H1 (cell line): ENCODE data around the gene NCKAP1. TPM values are rescaled to one million over a fixed set of nuclear protein-coding genes. Genes with fewer than 3 reads are reported as not detected.

Source experiments
- CTCF ChIA-PET: fragments of 300-600 bp; sonication (Branson Sonifier 250); formaldehyde crosslinking; loops from one replicate; lab custom pipeline; 2021; ENCODE audit not compliant: partially characterized antibody; lab: Charles Lee
- POLR2A ChIA-PET: fragments of 300-600 bp; sonication (Branson Sonifier 250); formaldehyde crosslinking; loops from one replicate; lab custom pipeline; 2021; ENCODE audit warnings: inconsistent platforms; ENCODE audit not compliant: partially characterized antibody; lab: Charles Lee
- DNase-seq, 2 experiments: peaks; one replicate each; pipeline versions ENCODE4 v3.0.0 to v3.0.0-alpha.2; 2010 to 2022; ENCODE audit warnings: low spot score in 2 of 2, low read depth in 1 of 2, mixed read lengths in 1 of 2
- FAIRE-seq: peaks from 2 replicates; lab custom pipeline; 2011; peaks lifted over from hg19 to GRCh38; lab: Jason Lieb, UNC
- H2AFZ ChIP-seq: 2 replicates; pipeline ENCODE4 v1.8.1; 2012; ENCODE audit warnings: low read length, inconsistent platforms
- H2AK5ac ChIP-seq: 2 replicates; pipeline ENCODE4 v1.6.1; 2013; ENCODE audit warnings: low read depth, low read length
- H2BK120ac ChIP-seq: replicated peaks from 2 replicates; pipeline ENCODE3; 2013; ENCODE audit warnings: low read depth, low read length, inconsistent platforms
- H2BK12ac ChIP-seq: 2 replicates; pipeline ENCODE4 v1.6.1; 2013; ENCODE audit warnings: low read depth, low read length
- H2BK15ac ChIP-seq: 2 replicates; pipeline ENCODE4 v1.6.1; 2013; ENCODE audit warnings: low read length
- H2BK20ac ChIP-seq: 2 replicates; pipeline ENCODE4 v1.6.1; 2013; ENCODE audit warnings: low read length
- H2BK5ac ChIP-seq: 2 replicates; pipeline ENCODE4 v1.6.1; 2013; ENCODE audit warnings: low read depth, low read length
- H3K14ac ChIP-seq: 2 replicates; pipeline ENCODE4 v1.6.1; 2013; ENCODE audit warnings: inconsistent platforms; ENCODE audit not compliant: insufficient read length
- H3K18ac ChIP-seq: 2 replicates; pipeline ENCODE4 v1.6.1; 2013; ENCODE audit warnings: low read length; ENCODE audit errors: extremely low read depth
- H3K23ac ChIP-seq: 2 replicates; pipeline ENCODE4 v1.6.1; 2013; ENCODE audit warnings: inconsistent platforms; ENCODE audit not compliant: insufficient read length
- H3K23me2 ChIP-seq: 2 replicates; pipeline ENCODE4 v1.6.1; 2013; ENCODE audit warnings: low read depth, low read length
- H3K27ac ChIP-seq: 2 replicates; pipeline ENCODE4 v1.6.1; 2011; ENCODE audit warnings: low read depth, low read length, inconsistent platforms
- H3K27me3 ChIP-seq, 4 experiments: replicated peaks in 1 of 4; 1 replicate in 1 of 4; 2 replicates in 3 of 4; pipeline versions ENCODE4 v1.6.1 to v1.8.1; 2011 to 2013; ENCODE audit warnings: low read length in 3 of 4, mild to moderate bottlenecking in 3 of 4, inconsistent platforms in 2 of 4, mixed read lengths in 2 of 4, moderate library complexity in 1 of 4; ENCODE audit not compliant: control insufficient read depth in 3 of 4, insufficient read depth in 3 of 4; ENCODE audit errors: extremely low read depth in 1 of 4
- H3K36me3 ChIP-seq, 4 experiments: 2 replicates each; pipeline versions ENCODE4 v1.6.1 to v1.8.1; 2011 to 2013; ENCODE audit warnings: mild to moderate bottlenecking in 4 of 4, low read length in 3 of 4, moderate library complexity in 2 of 4, control low read depth in 1 of 4, inconsistent platforms in 1 of 4; ENCODE audit not compliant: insufficient read depth in 4 of 4, control insufficient read depth in 2 of 4
- H3K4ac ChIP-seq: replicated peaks from 2 replicates; pipeline ENCODE3; 2013; ENCODE audit warnings: low read length, low read depth, mixed read lengths, inconsistent platforms; ENCODE audit not compliant: insufficient read length
- H3K4me1 ChIP-seq, 4 experiments: replicated peaks in 1 of 4; 1 replicate in 1 of 4; 2 replicates in 3 of 4; pipeline versions ENCODE4 v1.6.1 to v1.8.1; 2011 to 2013; ENCODE audit warnings: low read length in 3 of 4, inconsistent platforms in 2 of 4, mixed read lengths in 1 of 4; ENCODE audit not compliant: insufficient read depth in 4 of 4, control insufficient read depth in 3 of 4
- H3K4me2 ChIP-seq, 2 experiments: 2 replicates each; pipeline versions ENCODE4 v1.6.1 to v1.8.1; 2011 to 2013; ENCODE audit warnings: low read depth in 2 of 2, low read length in 2 of 2, control low read depth in 1 of 2, inconsistent platforms in 1 of 2, mild to moderate bottlenecking in 1 of 2; ENCODE audit not compliant: insufficient read depth in 1 of 2
- H3K4me3 ChIP-seq, 4 experiments: fragments of 200-600, 300-600 bp in 1 of 4; sonication (generic), shearing (Covaris generic), sonication (Bioruptor Twin) in 1 of 4; 2 replicates each; pipeline versions ENCODE4 v1.5.1 to v1.8.1; 2011 to 2016; ENCODE audit warnings: low read length in 4 of 4, low read depth in 3 of 4, control low read depth in 2 of 4, inconsistent platforms in 2 of 4, mild to moderate bottlenecking in 2 of 4, mixed read lengths in 1 of 4, moderate library complexity in 1 of 4; ENCODE audit not compliant: insufficient read depth in 2 of 4; ENCODE audit errors: extremely low read depth in 1 of 4
- H3K56ac ChIP-seq: replicated peaks from 2 replicates; pipeline ENCODE3; 2013; ENCODE audit warnings: low read depth, mild to moderate bottlenecking, mixed read lengths, low read length, inconsistent platforms; ENCODE audit not compliant: insufficient read length
- H3K79me1 ChIP-seq: 2 replicates; pipeline ENCODE4 v1.6.1; 2013; ENCODE audit warnings: low read depth, low read length, control low read depth
- H3K79me2 ChIP-seq, 2 experiments: 2 replicates each; pipeline versions ENCODE4 v1.6.1 to v1.8.1; 2012 to 2013; ENCODE audit warnings: low read length in 2 of 2, mild to moderate bottlenecking in 2 of 2, inconsistent platforms in 1 of 2; ENCODE audit not compliant: insufficient read depth in 2 of 2, control insufficient read depth in 1 of 2
- H3K9ac ChIP-seq, 4 experiments: replicated peaks in 1 of 4; 1 replicate in 1 of 4; 2 replicates in 3 of 4; pipeline versions ENCODE4 v1.6.1 to v1.8.1; 2011 to 2013; ENCODE audit warnings: low read depth in 3 of 4, low read length in 3 of 4, control low read depth in 2 of 4, mild to moderate bottlenecking in 2 of 4, moderate library complexity in 2 of 4, inconsistent platforms in 1 of 4; ENCODE audit errors: extremely low read depth in 1 of 4
- H3K9me3 ChIP-seq, 2 experiments: 2 replicates each; pipeline versions ENCODE4 v1.6.1 to v1.8.1; 2012 to 2013; ENCODE audit warnings: mild to moderate bottlenecking in 2 of 2, moderate library complexity in 2 of 2, control low read depth in 1 of 2, inconsistent platforms in 1 of 2, low read depth in 1 of 2, low read length in 1 of 2, mixed read lengths in 1 of 2; ENCODE audit not compliant: insufficient read depth in 2 of 2
- H4K20me1 ChIP-seq, 2 experiments: replicated peaks in 1 of 2; 2 replicates each; pipeline versions ENCODE3 to v1.8.1; 2011 to 2013; ENCODE audit warnings: inconsistent platforms in 2 of 2, low read length in 2 of 2, mild to moderate bottlenecking in 1 of 2; ENCODE audit not compliant: insufficient read depth in 2 of 2, control insufficient read depth in 1 of 2
- H4K5ac ChIP-seq: 2 replicates; pipeline ENCODE4 v1.6.1; 2013; ENCODE audit warnings: low read length, low read depth, mixed read lengths, inconsistent platforms; ENCODE audit not compliant: insufficient read length
- H4K8ac ChIP-seq: 2 replicates; pipeline ENCODE4 v1.8.0; 2013; ENCODE audit warnings: mild to moderate bottlenecking, moderate library complexity, low read length, inconsistent platforms; ENCODE audit not compliant: insufficient read depth; ENCODE audit errors: extremely low read depth
- H4K91ac ChIP-seq: replicated peaks from 2 replicates; pipeline ENCODE3; 2013; ENCODE audit warnings: low read length, mixed read lengths, inconsistent platforms; ENCODE audit not compliant: insufficient read length
- HDAC2 ChIP-seq, 2 experiments: fragments of 300-600 bp in 1 of 2; sonication (generic) in 1 of 2; IDR thresholded peaks; 2 replicates each; pipeline ENCODE4 v1.6.1; 2011 to 2012; ENCODE audit warnings: low read depth in 2 of 2, low read length in 2 of 2, mild to moderate bottlenecking in 2 of 2, moderate library complexity in 2 of 2, borderline replicate concordance in 1 of 2, inconsistent platforms in 1 of 2
- POLR2A ChIP-seq, 2 experiments: IDR thresholded peaks; 1 replicate in 1 of 2; 2 replicates in 1 of 2; pipeline ENCODE4 v1.6.1; 2011; ENCODE audit warnings: low read depth in 2 of 2, low read length in 2 of 2, mild to moderate bottlenecking in 2 of 2; ENCODE audit errors: control extremely low read depth in 1 of 2
- RBBP5 ChIP-seq: IDR thresholded peaks from 2 replicates; pipeline ENCODE4 v1.7.1; 2012; ENCODE audit warnings: low read depth, mild to moderate bottlenecking, inconsistent platforms, low read length, moderate library complexity, borderline replicate concordance
- TAF1 ChIP-seq: IDR thresholded peaks from 2 replicates; pipeline ENCODE4 v1.6.1; 2011; ENCODE audit warnings: mild to moderate bottlenecking, low read depth, low read length
- USF2 ChIP-seq: IDR thresholded peaks from 2 replicates; pipeline ENCODE4 v1.6.1; 2011; ENCODE audit warnings: low read length, improper control_type of control experiment
- WGBS, 2 experiments: shearing (Covaris generic) in 1 of 2; methylation state at CpG; one replicate each; pipeline versions ENCODE4 v1.1.6 to v1.1.7; 2013 to 2015; ENCODE audit warnings: low lambda C conversion rate in 2 of 2, mixed read lengths in 2 of 2, inconsistent platforms in 1 of 2, low coverage in 1 of 2, missing lambda C conversion rate in 1 of 2; ENCODE audit not compliant: insufficient replicate concordance in 2 of 2, insufficient coverage in 1 of 2, insufficient read length in 1 of 2; ENCODE audit errors: extremely low coverage in 1 of 2, missing lambda C conversion rate in 1 of 2; 5-methylcytosine and 5-hydroxymethylcytosine counted together
- long read RNA-seq, 2 experiments: library from RNA in 1 of 2; library from capped mRNA in 1 of 2; stranded (forward); transcript quantifications; one replicate each; pipeline ENCODE4 v2.0.0, GENCODE V29; 2021; ENCODE audit warnings: inconsistent platforms in 1 of 2
- polyA minus RNA-seq, 3 experiments: library from RNA; depleted of rRNA, polyadenylated mRNA; stranded (reverse); fragments of >200 nt; gene quantifications; 1 replicate in 2 of 3; 2 replicates in 1 of 3; pipeline ENCODE4 v1.2.3, GENCODE V29; 2011
- polyA plus RNA-seq, 7 experiments: library from polyadenylated mRNA; depleted of rRNA in 3 of 7; stranded (reverse) in 5 of 7; unstranded in 2 of 7; fragments of >200 nt in 5 of 7; fragments of 200-250 nt in 2 of 7; gene quantifications; 1 replicate in 5 of 7; 2 replicates in 1 of 7; 4 replicates in 1 of 7; pipeline versions ENCODE4 v1.2.1 to v1.2.3, GENCODE V29; 2011 to 2013; ENCODE audit warnings: missing spikeins in 2 of 7, mixed read lengths in 2 of 7
- total RNA-seq: library from RNA; stranded (reverse); fragmentation: NEBNext Ultra II Directional; extraction: Animal tissue kit (Norgen Biotek cat#: 25700); gene quantifications from 2 replicates; pipeline ENCODE4 v1.2.1, GENCODE V29; 2021

Gene NCKAP1
- total RNA-seq: 153 and 173 TPM in 2 replicates
- 48.5 and 90.8 TPM in 2 replicates for polyA plus RNA-seq (2011; rRNA removed)
- polyA plus RNA-seq (2011; cell fraction: cytosol; rRNA removed): 86.9 TPM
- polyA plus RNA-seq (2011; cell fraction: nucleus; rRNA removed): 26.9 TPM
- 70.8 to 102 TPM (median 91.1 TPM) in 4 replicates for polyA plus RNA-seq (2012, experiment 1 of 2)
- polyA plus RNA-seq (2012, experiment 2 of 2): 7.8 TPM
- polyA plus RNA-seq (2013, experiment 1 of 2): 71.3 TPM
- 74.7 TPM for polyA plus RNA-seq (2013, experiment 2 of 2)
- polyA minus RNA-seq (2011; rRNA and poly(A)+ RNA removed): 126 and 193 TPM in 2 replicates
- polyA minus RNA-seq (2011; cell fraction: cytosol; rRNA and poly(A)+ RNA removed): 68.0 TPM
- polyA minus RNA-seq (2011; cell fraction: nucleus; rRNA and poly(A)+ RNA removed): 138 TPM
- long read RNA-seq, experiment 1, full-length matches to known transcripts: 57 of 216 reads
- long read RNA-seq, experiment 1, partial matches to known transcripts: 120 of 216 reads
- long read RNA-seq, experiment 1, other reads (novel, unspliced or antisense): 39 of 216 reads
- long read RNA-seq, experiment 2, partial matches to known transcripts: 3 of 4 reads
- long read RNA-seq, experiment 2, other reads (novel, unspliced or antisense): 1 of 4 reads

DNA sequence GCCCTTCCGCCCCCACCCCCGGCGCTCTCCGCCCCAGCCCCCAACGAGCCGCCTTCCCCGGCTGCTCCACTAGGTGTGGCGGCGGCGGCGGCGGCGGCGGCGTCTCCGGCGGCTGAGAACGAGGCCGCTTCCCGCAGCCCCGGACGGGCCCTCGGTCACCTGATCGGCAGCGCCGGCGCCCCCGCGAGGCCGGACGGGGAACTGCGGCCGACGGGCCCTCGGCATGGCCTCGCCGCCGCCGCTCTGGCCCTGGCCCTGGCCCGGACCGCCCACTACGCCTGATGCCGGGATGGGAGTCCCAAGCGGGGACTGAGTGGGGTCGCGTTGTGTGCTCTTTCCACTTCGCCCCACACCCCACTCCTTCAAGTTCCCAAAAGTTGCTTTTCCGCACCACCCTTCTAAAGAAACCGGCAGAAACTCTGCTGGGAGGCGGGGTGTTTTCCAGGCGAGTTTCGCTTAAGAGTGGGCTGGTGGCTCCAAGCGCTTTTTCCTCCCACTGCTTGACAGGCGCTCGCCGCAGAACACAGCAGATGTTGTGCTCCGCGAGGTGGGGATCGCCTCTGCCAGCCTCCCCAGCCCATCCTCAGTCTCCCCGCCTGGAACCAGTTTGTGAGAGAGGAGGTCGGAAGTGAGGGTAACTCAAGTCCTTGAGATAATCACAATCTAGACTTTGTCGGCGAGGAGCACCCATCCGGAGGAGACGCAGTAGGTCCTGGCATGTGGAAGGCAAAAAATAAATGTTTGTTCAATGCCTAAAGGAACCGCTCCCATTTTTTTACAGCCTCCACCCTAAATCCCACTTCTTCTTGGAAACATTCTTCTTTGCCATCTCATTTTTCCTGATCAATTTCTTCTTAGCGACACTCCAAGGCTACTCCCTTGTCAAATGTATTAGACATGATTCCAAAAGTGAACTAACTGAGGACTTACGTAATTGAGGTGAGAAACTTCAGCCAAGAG is at the start of gene NCKAP1:
TSS of gene NCKAP1 (minus strand) at position 117 of the 960 bp plus-strand sequence. CDS start 358 bp downstream, outside the sequence.
- Histone ChIP-seq H3K14ac (no peak within 1 kb of the TSS), H4K20me1 (peaks cover 0 to 2% of the 10 kb centered on the region in 2 experiments), H4K8ac (peak within 1 kb of the TSS; percentile 91), H3K18ac (peak within 1 kb of the TSS; percentile 92), H3K9ac (peak within 1 kb of the TSS; percentile 77 to 98 (median 90)), H3K79me1 (no peaks in the 10 kb centered on the region), H2BK15ac (0 out of 2 replicates have a peak within 1 kb of the TSS, but pooled peaks have one; percentile 83), H2BK20ac (no peak within 1 kb of the TSS; the same call in 1 of the 2 replicates), H3K79me2 (peaks cover 13 to 40% of the 10 kb centered on the region in 2 experiments; a peak in 3 of 4 replicates), H2BK120ac (peak within 1 kb of the TSS; percentile 75), H4K91ac (peak within 1 kb of the TSS; percentile 91), H3K4me3 (peak within 1 kb of the TSS; percentile 80 to 96 (median 90)), H2BK5ac (peak within 1 kb of the TSS; percentile 62; the same call in 1 of the 2 replicates), H3K23me2 (peaks cover 6% of the 10 kb centered on the region; the same call in 1 of the 2 replicates), H3K36me3 (no peaks in the 10 kb centered on the region), H3K27me3 (no peaks in the 10 kb centered on the region), H2BK12ac (no peak within 1 kb of the TSS; the same call in 1 of the 2 replicates), H2AK5ac (no peak within 1 kb of the TSS), H3K56ac (peak within 1 kb of the TSS; percentile 95), H3K9me3 (no peaks in the 10 kb centered on the region), H3K27ac (peak within 1 kb of the TSS; percentile 79), H2AFZ (peak within 1 kb of the TSS; percentile 95), H3K23ac (no peak within 1 kb of the TSS), H3K4me1 (peaks cover 0 to 3% (median 1%) of the 10 kb centered on the region in 4 experiments; a peak in 3 of 7 replicates), H3K4me2 (peak within 1 kb of the TSS; percentile 74 to 94), H3K4ac (peak within 1 kb of the TSS; percentile 87), H4K5ac (peak within 1 kb of the TSS; percentile 81)
- 8% methylated on average over 50 of the region's 68 CpGs; no CpG with 5 or more reads in 1 of the 2 experiments for WGBS, 2 experiments
- POLR2A ChIA-PET: interaction anchor here (0.8 to 1.4 kb wide), 3 partner anchors 11 to 40 kb away, joined by 3 to 5 read pairs (median 4); no protein-coding TSS in a partner anchor
- FAIRE-seq: no peak
- DNase-seq: peak; percentile 44 to 99
- CTCF ChIA-PET: interaction anchor here (0.8 to 2.5 kb wide), 5 partner anchors 8 to 41 kb away, joined by 3 to 13 read pairs (median 4); no protein-coding TSS in a partner anchor
- TF ChIP-seq RBBP5 (no peak; the same call in 1 of the 2 replicates), TAF1 (peak; percentile 54), HDAC2 (IDR thresholded peaks at IDR 0.05; ENCODE audit: borderline replicate concordance in 1 of 2, low read depth in 2 of 2, low read length in 2 of 2) (peak in 1 of 2 experiments; percentile 85; a peak in 1 of 4 replicates), USF2 (peak; percentile 72), POLR2A (IDR thresholded peaks at IDR 0.05; ENCODE audit: control extremely low read depth in 1 of 2, low read depth in 2 of 2, low read length in 2 of 2) (peak in 1 of 2 experiments; percentile 16)
